HG03432 (cell line): ENCODE results near the gene NMBR.
"Not testable (repeated sequence)": the region's sequence is repeated elsewhere in the genome, so short reads cannot be mapped to it uniquely, and the experiment has no call there.

Experiments used
- ATAC-seq: cut with Tn5 transposase; IDR thresholded peaks from one replicate; pipeline ENCODE4 v1.9.1; 2021; ENCODE audit warnings: mild to moderate bottlenecking, moderate library complexity; ENCODE audit not compliant: unreplicated experiment

Gene NMBR

GRCh38 chr6:142146828-142147662, at the start of gene NMBR, which contains the start of gene VTA1:
Gene NMBR, minus strand, starts transcription at chr6:142147122. Its CDS starts 58,464 bp downstream, at chr6:142088658.
Gene VTA1, plus strand, starts transcription at chr6:142147263. Its CDS starts 25 bp downstream, at chr6:142147288.
- peak; percentile 100 for ATAC-seq

- ATAC-seq: no peak
Observed at GRCh38 chr6:142195862-142196541, 49.1 kb upstream of the NMBR start.

- no peak for ATAC-seq
Observed at GRCh38 chr6:142193621-142194020, 46.7 kb upstream of the NMBR start.

GRCh38 chr6:142192343-142192742, 45.4 kb upstream of the NMBR start:
- no peak for ATAC-seq

- ATAC-seq: no peak
Observed at GRCh38 chr6:142189057-142189456, 42.1 kb upstream of the NMBR start.

- ATAC-seq: not testable (repeated sequence)
Observed at GRCh38 chr6:142188341-142188740, 41.4 kb upstream of the NMBR start.

GRCh38 chr6:142187209-142187608, 40.3 kb upstream of the NMBR start:
- ATAC-seq: no peak

GRCh38 chr6:142185641-142186040, 38.7 kb upstream of the NMBR start:
- ATAC-seq: no peak

GRCh38 chr6:142184307-142184706, 37.4 kb upstream of the NMBR start:
- ATAC-seq: no peak

GRCh38 chr6:142183351-142183750, 36.4 kb upstream of the NMBR start:
- ATAC-seq: no peak

- ATAC-seq: no peak
Observed at GRCh38 chr6:142182004-142182403, 35.1 kb upstream of the NMBR start.

- no peak for ATAC-seq
Observed at GRCh38 chr6:142178129-142178528, 31.2 kb upstream of the NMBR start.

- ATAC-seq: no peak
Observed at GRCh38 chr6:142174703-142175102, 27.8 kb upstream of the NMBR start.

GRCh38 chr6:142173980-142174379, 27.1 kb upstream of the NMBR start:
- ATAC-seq: no peak

- ATAC-seq: no peak
Observed at GRCh38 chr6:142172758-142173157, 25.8 kb upstream of the NMBR start.

GRCh38 chr6:142171351-142171750, 24.4 kb upstream of the NMBR start:
- ATAC-seq: no peak

- no peak for ATAC-seq
Observed at GRCh38 chr6:142167486-142167885, 20.6 kb upstream of the NMBR start.

- no peak for ATAC-seq
Observed at GRCh38 chr6:142167071-142167470, 20.1 kb upstream of the NMBR start.

- ATAC-seq: no peak
Observed at GRCh38 chr6:142165227-142165626, 18.3 kb upstream of the NMBR start.

GRCh38 chr6:142162780-142163179, 15.9 kb upstream of the NMBR start:
- no peak for ATAC-seq

- not testable (repeated sequence) for ATAC-seq
Observed at GRCh38 chr6:142156758-142157068, 9.8 kb upstream of the NMBR start.
